Ovary (tissue), 3 donors: ENCODE measurements around the gene ADRM1.

Experiments
- CTCF ChIP-seq, 3 donors: fragments of 450-650 bp in 2 of 3; fragments of 200-600 bp in 1 of 3; IDR thresholded peaks; one replicate each; pipeline versions ENCODE4 v1.5.1 to v1.8.0; 2016 to 2022; ENCODE audit warnings: antibody characterized with exemption in 3 of 3, mild to moderate bottlenecking in 1 of 3
- POLR2A ChIP-seq: fragments of 450-650 bp; IDR thresholded peaks from one replicate; pipeline ENCODE4 v1.6.1; 2017; ENCODE audit warnings: antibody characterized with exemption, mild to moderate bottlenecking, moderate library complexity
- donor health status: DM: no; HTN: no; CAD: no.

DNA sequence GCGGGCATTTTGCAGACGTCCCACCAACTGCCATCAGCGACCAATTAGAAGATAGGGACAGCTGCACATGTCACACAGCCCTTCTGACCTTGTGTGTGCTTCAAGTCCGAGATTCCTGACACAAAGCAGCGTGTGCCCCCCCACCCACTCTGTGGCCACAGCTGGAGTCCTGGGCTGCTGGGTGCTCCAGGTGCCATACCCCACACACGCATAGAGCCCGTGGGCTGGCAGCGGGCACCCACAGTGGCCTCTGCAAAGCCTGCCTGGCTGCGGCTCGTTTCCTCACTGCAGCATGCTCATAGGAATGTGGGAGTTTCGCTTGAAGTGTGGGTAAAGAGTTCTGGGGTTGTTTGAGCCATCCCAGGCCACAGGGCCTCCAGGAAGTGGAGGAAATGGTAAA lies 2.5 kb upstream of the ADRM1 start:
- TF ChIP-seq CTCF (IDR thresholded peaks at IDR 0.05), result no peak
- no peak for TF ChIP-seq POLR2A
